ENCODE results near the gene ZP1. TPM values are rescaled to one million over a fixed set of nuclear protein-coding genes. Genes with fewer than 3 reads are reported as not detected.

The ZP1 gene
- total and polyA plus RNA-seq, 2 of the 8 experiments (the other 6 are each of a cell fraction or from before 2014, with no cell fraction given): not detected

GRCh38 chr11:60840470-60841430 lies 26.6 kb upstream of the ZP1 start:
- no peak for DNase-seq (ENCODE audit: low read depth in 1 of 2, low spot score in 2 of 2)
- peaks cover 0 to 21% (median 7%) of the 10 kb centered on the region in 4 experiments; a peak in 6 of 7 replicates for H3K4me1 ChIP-seq (replicated peaks in 1 of 4; ENCODE audit: control insufficient read depth in 3 of 4, insufficient read depth in 4 of 4, low read length in 3 of 4)
- H2AFZ ChIP-seq (ENCODE audit: low read length): peak overlapping the region; percentile 78; the same call in 1 of the 2 replicates
- peak overlapping the region; percentile 76 for H4K8ac ChIP-seq (ENCODE audit: extremely low read depth, insufficient read depth, low read length)
- H3K23ac ChIP-seq (ENCODE audit: insufficient read length): no peak overlapping the region
- no peak overlapping the region for H3K4ac ChIP-seq (replicated peaks; ENCODE audit: insufficient read length, low read depth, low read length)
- H3K14ac ChIP-seq (ENCODE audit: insufficient read length): no peak overlapping the region
- H3K27me3 ChIP-seq (replicated peaks in 1 of 4; ENCODE audit: control insufficient read depth in 3 of 4, extremely low read depth in 1 of 4, insufficient read depth in 3 of 4, low read length in 3 of 4): no peaks in the 10 kb centered on the region; a peak in 1 of 7 replicates
- peak overlapping the region; percentile 75 for H4K91ac ChIP-seq (replicated peaks; ENCODE audit: insufficient read length, low read length)
- H3K27ac ChIP-seq (ENCODE audit: low read depth, low read length): peak overlapping the region; percentile 67; the same call in 1 of the 2 replicates
- peaks cover 2% of the 10 kb centered on the region for H3K79me1 ChIP-seq (ENCODE audit: low read depth, low read length)
- peaks cover 2 to 4% of the 10 kb centered on the region in 2 experiments for H4K20me1 ChIP-seq (replicated peaks in 1 of 2; ENCODE audit: control insufficient read depth in 1 of 2, insufficient read depth in 2 of 2, low read length in 2 of 2)
- H3K23me2 ChIP-seq (ENCODE audit: low read depth, low read length): peaks cover 11% of the 10 kb centered on the region; the same call in 1 of the 2 replicates
- peak overlapping the region in 1 of 4 experiments; percentile 79; a peak in 1 of 8 replicates for H3K4me3 ChIP-seq (ENCODE audit: extremely low read depth in 1 of 4, insufficient read depth in 2 of 4, low read depth in 3 of 4, low read length in 4 of 4)
- H3K56ac ChIP-seq (replicated peaks; ENCODE audit: insufficient read length, low read depth, low read length): no peak overlapping the region
- H4K5ac ChIP-seq (ENCODE audit: insufficient read length, low read depth, low read length): no peak overlapping the region
- 81% methylated on average over 14 of the region's 14 CpGs; no CpG with 5 or more reads in 1 of the 2 experiments for WGBS, 2 experiments (ENCODE audit: extremely low coverage in 1 of 2, insufficient coverage in 1 of 2, insufficient read length in 1 of 2, insufficient replicate concordance in 2 of 2, low coverage in 1 of 2, low lambda C conversion rate in 2 of 2, missing lambda C conversion rate in 1 of 2)
- H2BK15ac ChIP-seq (ENCODE audit: low read length): peak overlapping the region; percentile 96; the same call in 1 of the 2 replicates
- H2BK5ac ChIP-seq (ENCODE audit: low read depth, low read length): peak overlapping the region; percentile 83
- FAIRE-seq: no peak
- no peak overlapping the region for H2BK120ac ChIP-seq (replicated peaks; ENCODE audit: low read depth, low read length)
- peak overlapping the region; percentile 67 for H2AK5ac ChIP-seq (ENCODE audit: low read depth, low read length)
- no peaks in the 10 kb centered on the region for H3K9me3 ChIP-seq (ENCODE audit: insufficient read depth in 2 of 2, low read depth in 1 of 2, low read length in 1 of 2)
- H3K36me3 ChIP-seq (ENCODE audit: control insufficient read depth in 2 of 4, insufficient read depth in 4 of 4, low read length in 3 of 4): no peaks in the 10 kb centered on the region
- ChIA-PET POLR2A (ENCODE audit: partially characterized antibody) (interaction anchor here (0.7 to 7.3 kb wide), 6 partner anchors 9 to 108 kb away, joined by 3 to 54 read pairs (median 4); partner anchors contain the start of genes PTGDR2 and ZP1), CTCF (ENCODE audit: partially characterized antibody) (interaction anchor here (0.8 to 18.0 kb wide), 5 partner anchors 10 to 287 kb away, joined by 3 to 522 read pairs (median 4); partner anchors contain the start of gene PRPF19)
- peaks cover 19 to 37% of the 10 kb centered on the region in 2 experiments for H3K79me2 ChIP-seq (ENCODE audit: control insufficient read depth in 1 of 2, insufficient read depth in 2 of 2, low read length in 2 of 2)
- 0 out of 2 replicates have a peak overlapping the region, but pooled peaks have one; percentile 62 for H3K18ac ChIP-seq (ENCODE audit: extremely low read depth, low read length)
- H2BK12ac ChIP-seq (ENCODE audit: low read depth, low read length): peak overlapping the region; percentile 89
- H3K4me2 ChIP-seq (ENCODE audit: insufficient read depth in 1 of 2, low read depth in 2 of 2, low read length in 2 of 2): peak overlapping the region; percentile 58 to 99; a peak in 1 of 4 replicates
- H3K9ac ChIP-seq (replicated peaks in 1 of 4; ENCODE audit: extremely low read depth in 1 of 4, low read depth in 3 of 4, low read length in 3 of 4): peak overlapping the region in 1 of 4 experiments; percentile 25; a peak in 2 of 7 replicates
- H2BK20ac ChIP-seq (ENCODE audit: low read length): no peak overlapping the region
- TF ChIP-seq NANOG (IDR thresholded peaks at IDR 0.05; ENCODE audit: insufficient read depth, low read depth, low read length, poor library complexity, severe bottlenecking) (no peak), SP1 (IDR thresholded peaks at IDR 0.05; ENCODE audit: low read depth, low read length) (no peak), ATF2 (IDR thresholded peaks at IDR 0.05; ENCODE audit: low read length) (no peak), JUND (IDR thresholded peaks at IDR 0.05; ENCODE audit: low read length) (no peak), EP300 (IDR thresholded peaks at IDR 0.05; ENCODE audit: borderline replicate concordance in 1 of 2, low read depth in 2 of 2, low read length in 2 of 2) (no peak), GTF2F1 (IDR thresholded peaks at IDR 0.05; ENCODE audit: borderline replicate concordance, low read depth, low read length) (no peak), MAFK (IDR thresholded peaks at IDR 0.05; ENCODE audit: low read depth, low read length) (peak; percentile 63), BCL11A (IDR thresholded peaks at IDR 0.05; ENCODE audit: low read depth in 2 of 2, low read length in 2 of 2) (no peak)
